ENCODE data around the gene CCDC91.

CCDC91 gene

DNA sequence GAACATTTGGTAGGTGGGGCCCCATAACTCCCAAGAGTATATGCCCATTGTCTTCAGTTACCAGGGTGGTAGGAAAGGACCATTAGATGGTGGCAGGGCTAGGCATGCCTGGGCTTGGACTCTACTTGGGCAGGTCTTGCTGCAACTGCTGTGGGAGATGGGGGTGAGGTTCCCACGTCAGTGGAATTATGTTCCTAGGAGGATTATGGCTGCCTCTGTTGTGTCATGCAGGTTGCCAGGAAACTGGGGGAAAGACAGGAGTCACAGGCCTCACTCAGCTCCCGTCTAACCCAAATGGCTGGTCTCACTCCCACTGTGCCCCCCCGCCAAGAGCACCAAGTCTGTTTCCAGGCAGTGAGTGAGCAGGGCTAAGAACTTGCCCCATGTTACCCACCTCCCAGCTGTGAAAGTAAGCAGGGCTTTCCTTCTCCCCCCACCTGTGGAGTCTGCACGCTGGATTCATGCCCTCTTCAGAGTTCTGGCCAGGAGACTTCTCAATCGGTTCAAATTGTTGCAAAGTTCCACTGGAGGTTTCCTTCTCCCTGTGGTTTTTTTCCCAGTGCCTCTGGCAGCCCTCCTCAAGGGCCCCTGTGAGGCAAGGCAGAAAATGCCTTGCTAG is 337.5 kb downstream of the CCDC91 start:
- DNase-seq (ENCODE audit: low read depth, low spot score), result no peak

DNA sequence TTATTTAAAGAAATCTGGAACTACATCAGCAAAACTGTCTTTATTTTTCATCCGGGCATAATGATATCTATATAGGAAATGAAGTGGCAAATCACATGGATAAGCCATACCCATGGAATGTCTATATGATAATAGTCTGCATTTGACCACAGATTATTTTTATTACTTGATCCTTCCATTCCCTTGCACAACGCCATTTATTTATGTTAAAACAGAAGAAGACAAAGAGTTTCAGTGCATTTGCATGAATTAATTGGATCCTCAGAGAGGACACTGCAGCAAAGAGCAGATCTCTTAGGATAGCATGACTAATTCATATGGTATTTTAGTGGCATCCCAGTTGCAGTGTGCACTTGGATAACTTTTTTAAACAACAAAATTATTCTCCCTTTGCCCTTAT is 345.0 kb downstream of the CCDC91 start:
- no peak for DNase-seq (ENCODE audit: low read depth, low spot score)

DNA sequence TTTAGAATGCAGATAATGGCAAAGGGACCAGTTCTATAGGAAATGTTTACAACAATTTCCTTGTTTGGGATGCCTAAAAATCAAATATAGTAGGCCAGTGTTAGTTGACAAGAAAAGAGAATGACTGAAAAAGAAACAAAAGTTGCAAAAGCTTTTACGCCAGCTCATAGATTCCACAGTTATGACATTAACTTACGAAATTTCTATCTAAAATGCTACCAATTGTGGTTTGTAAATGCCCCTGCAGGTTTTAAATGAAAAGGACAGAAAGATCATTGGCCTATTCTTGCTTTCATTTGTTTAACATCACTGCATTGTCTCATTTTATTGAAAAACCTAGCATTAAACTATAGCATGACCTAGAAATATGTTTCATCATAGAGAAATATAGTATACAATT is 345.8 kb downstream of the CCDC91 start:
- DNase-seq (ENCODE audit: low read depth, low spot score), result no peak

DNA sequence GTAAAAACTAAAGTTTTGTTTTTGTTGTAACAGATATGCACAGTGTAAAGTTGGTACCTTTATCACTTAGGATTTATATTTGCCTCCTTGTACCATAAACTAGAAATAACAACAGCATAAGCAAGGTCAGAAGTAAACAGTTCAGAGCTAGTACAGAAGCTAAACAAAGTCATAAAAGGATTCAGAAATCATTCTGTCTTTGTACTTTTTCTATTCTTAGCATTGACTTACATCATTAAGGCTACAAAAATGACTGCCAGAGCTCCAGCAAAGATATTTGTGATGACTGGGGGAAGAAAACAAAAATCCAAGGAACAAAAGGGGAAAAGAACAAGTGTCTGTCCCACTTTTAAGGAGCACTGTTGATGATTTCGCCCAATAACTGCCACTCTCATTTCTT is 347.2 kb downstream of the CCDC91 start:
- no peak for DNase-seq (ENCODE audit: low read depth, low spot score)

DNA sequence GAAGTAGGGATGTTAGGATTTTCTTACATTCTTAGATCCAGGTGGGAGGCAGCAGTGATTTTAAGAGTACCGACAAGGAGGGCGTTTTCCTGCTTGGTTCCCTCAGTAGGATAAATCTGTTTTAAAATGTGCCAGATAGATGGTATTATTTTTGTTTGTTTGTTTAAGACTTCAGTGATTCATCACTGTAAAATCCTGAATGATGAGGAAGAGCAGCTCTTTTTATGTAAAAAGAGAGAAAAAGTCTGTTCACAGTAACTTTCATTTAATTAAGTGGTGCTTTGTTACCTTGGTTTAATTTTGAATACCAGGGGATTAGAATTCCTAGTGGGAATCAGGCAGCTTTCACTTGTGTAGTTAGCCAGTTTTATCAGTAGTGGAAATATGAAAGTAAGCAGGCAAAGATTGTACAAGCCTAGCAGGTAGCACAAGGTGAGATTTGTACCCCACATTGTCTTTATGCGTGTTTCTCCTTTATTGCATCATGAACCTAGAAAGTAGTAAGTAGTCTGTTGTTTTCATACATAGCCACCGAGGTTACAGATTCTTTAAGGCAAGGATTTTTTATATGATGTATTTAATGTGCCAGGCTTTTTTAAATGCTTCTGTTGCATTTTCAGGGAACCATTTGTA is 349.6 kb downstream of the CCDC91 start:
- DNase-seq (ENCODE audit: low read depth, low spot score), result no peak

DNA sequence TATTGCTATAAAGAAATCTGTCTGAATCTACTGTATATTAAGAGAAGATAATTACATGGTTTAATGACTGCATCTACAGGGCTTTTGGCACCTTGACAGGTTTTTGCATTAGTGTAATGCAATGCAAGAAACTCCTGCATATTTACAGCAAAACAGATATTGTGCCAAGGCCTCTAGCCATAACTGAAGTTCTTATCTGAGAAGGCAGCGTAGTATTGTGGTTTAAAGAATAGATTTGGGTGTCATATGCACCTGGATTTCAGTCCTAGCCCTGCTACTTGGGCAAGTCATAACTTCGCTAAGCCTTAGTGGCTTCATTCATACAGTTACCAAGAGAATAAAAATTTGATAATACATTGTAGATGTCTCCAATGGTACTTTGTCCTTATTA is 350.1 kb downstream of the CCDC91 start:
- no peak for DNase-seq (ENCODE audit: low read depth, low spot score)

DNA sequence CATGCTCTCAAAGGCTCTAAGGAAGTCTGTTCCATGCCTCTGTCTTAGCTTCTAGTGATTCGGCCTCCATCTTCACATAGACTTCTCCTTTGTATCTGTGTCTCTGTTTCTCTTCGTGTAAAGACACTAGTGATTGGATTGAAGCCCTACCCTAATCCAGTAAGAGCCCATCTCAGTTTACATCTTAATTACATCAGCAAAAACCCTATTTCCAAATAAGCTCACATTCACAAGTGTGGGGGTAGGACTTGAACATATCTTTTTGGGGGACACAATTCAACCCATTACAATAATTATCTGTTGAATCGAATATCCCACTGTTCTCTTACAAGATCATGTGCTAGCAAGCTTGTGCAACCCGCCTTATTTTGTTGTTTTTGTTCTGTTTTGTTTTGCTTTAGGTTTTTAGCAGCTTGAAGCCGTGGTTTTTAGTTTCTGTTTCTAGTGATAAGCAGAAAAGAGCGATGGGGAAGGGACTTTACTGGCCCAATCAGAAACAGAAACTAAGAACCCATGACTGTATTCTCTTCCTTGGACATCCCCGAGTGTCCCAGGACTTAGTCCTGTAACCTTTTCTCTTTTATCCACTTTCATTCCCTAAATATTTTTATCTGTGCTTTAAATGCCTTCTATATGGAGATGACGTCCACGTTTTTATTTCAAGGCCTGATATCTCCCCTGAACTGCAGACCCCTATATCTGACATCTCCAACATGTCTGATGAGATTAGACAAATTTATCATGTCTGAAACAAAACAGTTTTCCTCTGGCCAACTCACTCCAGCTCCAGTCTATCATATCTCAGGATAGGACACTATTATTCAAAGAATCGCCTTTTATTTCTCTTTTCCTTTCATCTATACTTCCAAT is 353.0 kb downstream of the CCDC91 start:
- no peak for DNase-seq (ENCODE audit: low read depth, low spot score)

DNA sequence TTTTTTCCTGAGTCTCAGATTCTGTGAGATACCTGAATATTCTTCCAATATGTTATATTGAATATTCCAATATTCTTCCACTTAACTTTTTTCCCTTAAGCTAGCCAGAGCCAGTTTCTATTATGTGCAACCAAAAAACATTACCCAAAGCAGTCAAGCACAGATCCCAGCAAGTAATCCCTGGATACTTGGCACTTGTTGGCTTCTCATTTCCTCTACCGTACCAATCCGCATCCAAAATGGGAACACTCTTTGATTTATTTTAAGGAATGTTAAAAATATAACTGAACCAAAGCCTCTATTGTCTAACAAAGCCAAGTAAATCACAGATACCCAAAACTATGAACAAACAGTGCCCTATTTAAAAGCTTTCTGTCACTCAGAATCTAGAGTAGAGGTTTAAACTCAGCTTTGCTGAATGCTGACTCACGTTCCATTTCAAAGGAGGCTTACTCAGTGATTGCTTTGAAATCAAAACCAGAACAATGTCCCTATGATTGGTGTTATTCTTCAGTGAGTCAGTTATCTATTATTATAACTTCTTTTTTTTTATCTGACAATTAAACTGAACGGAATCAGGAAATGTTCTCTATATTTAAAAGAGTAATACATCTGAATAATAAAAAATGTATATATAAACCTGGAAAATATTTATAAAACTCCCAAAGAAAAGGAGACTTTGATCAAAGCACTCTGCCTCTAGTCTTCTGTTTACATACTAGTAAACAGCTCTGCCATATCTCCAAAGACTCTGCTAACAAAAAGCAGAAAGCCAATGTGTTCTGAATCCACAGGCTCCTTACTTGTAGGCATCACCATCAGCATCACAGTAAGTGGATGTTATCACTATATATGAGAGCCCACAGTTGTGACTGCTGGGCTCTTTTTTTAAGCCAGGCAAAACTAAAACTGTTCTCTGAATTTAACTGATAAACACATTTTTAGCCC is 360.8 kb downstream of the CCDC91 start:
- no peak for DNase-seq (ENCODE audit: low read depth, low spot score)

DNA sequence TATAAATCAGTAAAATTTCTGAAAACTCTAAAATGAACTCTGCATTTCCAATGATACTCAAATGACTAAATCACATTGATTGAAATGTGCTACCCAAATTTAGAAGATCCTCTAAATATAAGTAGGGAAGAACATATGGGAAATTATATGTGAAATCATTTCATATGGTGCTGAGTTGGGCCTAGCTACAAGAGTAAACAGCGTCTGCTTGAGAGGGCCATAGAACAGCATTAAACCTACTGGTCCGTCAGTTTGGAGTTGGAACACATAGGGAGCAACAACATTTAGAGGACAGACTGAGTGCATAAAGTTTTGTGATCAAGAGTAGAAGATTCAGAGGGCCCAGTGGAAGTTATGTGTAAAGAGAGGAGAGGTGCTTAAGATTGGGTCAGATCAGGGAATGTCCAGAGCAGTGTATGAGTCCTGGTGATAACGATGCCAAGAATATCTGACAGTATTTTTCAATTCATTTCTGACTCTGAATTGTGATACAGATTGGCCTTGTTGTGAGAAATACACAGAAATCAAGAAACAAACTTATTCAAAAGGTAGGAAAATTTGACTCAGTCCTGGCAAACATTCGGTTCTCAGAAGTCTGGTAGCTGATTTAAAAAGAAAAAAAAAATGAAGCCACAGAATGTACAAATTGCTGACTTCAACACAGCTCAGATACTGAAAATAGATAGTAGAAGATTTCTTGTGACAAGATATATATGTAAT is 362.2 kb downstream of the CCDC91 start:
- no peak for DNase-seq (ENCODE audit: low read depth, low spot score)

DNA sequence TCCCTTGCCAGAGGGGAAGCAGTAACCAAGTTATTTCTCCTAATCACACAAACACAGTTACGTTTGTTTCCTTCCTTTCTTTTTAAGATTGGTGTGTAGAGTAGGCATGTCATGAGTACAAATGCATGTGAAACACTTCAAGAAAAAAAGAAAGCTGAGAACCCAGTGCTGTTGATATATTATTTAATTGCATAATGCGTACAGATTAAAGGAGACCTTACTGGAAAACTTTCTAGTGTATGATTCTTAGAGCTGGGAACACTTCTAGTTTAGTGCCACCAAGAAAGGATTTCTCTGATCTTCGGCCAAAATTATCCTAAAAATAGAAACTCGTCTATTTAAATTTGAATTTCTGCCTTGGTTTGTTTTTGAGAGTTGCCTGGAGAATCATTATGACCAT is 365.5 kb downstream of the CCDC91 start:
- DNase-seq (ENCODE audit: low read depth, low spot score), result no peak

DNA sequence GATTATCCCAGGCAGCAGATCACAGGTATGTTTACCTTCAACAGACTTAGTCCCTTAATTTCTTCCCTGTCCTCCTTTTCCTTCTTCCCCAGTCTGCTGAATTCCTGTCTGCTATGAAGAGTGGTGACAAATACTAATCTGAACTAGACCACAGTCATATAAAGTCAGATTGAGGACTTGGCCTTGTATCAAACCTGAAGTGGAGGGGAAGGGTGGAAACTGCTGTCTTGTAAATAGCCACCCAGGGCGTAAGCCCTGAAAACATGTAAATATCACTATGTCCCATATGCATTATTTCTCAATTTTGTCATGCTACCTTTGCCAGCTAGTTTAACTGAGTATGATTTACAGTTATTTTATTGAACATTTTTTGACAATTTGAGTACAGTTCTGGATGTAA is 368.0 kb downstream of the CCDC91 start:
- DNase-seq (ENCODE audit: low read depth, low spot score), result no peak

DNA sequence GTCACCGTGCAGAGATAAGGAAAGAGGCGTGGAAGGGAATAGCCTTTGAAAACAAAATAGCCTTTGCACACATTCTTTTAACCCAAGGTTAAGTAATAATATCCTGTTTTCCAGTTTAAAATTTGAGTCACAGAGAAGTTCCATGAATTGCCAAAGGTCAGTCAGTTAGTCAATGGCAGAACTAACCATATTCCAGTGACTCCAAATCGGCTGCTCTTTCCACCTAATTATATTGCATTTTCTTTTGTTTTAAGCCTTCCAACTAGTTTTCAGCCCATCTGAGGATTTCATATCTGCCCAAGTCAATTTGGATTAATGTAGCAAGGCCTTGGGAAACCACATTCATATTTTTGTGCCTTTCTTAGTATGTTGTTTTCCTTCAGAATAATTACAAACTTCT is 373.0 kb downstream of the CCDC91 start:
- DNase-seq (ENCODE audit: low read depth, low spot score), result no peak

DNA sequence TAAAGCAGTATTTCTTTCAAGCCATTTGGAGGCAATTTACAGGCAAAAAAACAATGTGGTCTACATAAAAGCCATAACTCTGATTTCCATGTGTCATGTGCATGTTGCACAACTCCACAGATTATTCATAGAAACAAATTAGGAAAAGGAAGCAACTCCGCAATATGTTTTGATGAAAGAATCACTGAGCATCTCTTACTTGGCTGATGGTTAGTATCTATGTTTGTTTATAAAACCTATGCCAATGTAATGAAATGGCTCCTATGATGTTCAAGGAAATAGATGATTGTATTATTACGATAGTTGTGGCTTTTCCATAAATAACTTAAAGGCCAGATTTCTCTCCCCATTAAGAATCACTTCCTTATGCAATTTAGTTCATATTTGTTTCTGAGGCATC is 373.7 kb downstream of the CCDC91 start:
- no peak for DNase-seq (ENCODE audit: low read depth, low spot score)

DNA sequence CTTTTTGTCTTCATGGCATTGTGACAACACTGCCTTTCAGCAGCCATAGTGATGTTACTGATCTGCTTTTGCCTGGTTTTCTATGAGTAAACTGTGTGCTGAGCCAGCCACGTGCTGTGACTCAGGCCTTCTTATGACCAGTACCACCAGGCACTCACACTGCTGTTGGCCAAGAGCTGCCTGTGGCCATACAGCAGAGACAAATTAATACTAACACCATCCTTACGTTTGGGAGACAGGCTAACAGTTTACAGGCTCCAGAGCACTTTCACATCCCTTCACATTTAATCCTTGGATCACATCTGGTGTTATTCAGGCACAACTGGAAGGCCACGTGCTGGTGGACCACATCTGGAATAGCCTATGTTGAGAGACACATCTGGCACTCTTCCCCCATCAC is 377.9 kb downstream of the CCDC91 start:
- no peak for DNase-seq (ENCODE audit: low read depth, low spot score)

DNA sequence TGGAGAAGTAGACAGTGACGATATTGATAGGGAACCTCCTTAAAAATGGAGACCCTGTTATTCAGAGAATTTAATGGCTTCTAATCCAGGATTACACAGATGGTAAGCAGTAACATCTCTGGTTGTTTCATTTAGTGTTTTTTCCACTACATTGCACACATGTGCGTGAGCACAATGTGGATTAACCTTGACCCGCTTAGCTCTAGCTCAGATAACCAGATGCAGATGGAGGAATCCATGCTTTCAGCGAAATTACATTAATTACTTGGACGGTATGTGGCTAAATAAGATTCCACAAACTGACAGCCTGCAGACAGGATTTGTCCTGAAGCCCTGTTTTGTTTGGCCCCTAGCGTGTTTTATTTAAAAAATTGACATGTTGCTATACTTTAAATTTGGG is 378.4 kb downstream of the CCDC91 start:
- no peak for DNase-seq (ENCODE audit: low read depth, low spot score)

DNA sequence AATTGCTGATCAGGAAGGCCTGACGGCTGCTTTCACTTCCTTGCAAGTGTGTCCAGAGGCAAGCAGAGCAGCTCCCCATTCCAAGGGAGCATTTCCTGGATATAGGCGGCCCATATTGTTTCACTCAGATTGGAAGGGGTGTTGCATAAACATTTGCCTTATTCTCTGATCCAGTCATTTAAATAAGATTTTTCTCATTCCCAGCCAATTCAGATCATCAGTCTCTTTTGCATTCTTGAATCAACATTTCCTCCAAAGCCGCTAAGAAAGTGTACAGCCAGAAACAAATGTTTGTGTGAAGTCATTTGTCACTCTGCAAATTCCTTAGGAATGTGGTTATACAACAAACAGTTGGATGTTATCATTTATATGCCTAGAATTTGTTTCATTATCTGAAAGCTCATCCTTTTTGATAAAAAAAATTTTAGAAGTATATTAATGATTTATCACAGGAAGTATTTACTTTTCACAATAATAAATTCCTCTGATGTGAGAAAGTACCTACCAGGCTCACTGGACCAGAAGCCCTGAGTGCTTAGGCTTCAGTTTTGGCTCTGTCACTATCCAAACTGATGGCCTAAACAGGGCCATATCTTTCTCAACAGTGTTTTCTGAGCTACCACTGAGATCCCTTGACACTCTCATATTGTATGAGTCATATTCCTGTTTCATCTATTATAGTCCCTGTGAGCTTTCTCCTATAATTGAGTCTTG is 379.6 kb downstream of the CCDC91 start:
- no peak for DNase-seq (ENCODE audit: low read depth, low spot score)

DNA sequence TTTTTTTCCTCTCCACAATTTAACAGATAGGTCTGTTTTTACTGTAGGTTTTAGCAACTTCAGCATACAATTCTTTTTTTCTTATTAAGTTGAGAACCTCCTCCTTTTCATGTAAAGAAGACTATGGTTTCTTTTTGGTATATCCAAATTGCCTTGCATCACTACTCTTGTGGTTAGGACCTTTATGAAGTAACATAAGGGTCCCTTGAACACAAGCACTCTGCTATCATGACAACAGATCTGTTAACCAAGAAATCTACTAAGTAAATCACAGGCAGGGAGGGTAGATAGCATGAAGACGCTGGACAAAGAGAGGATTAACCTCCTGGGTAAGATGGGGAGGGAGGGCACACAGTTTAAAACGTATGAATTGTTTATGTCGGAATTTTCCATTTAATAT is 380.6 kb downstream of the CCDC91 start:
- DNase-seq (ENCODE audit: low read depth, low spot score), result no peak

DNA sequence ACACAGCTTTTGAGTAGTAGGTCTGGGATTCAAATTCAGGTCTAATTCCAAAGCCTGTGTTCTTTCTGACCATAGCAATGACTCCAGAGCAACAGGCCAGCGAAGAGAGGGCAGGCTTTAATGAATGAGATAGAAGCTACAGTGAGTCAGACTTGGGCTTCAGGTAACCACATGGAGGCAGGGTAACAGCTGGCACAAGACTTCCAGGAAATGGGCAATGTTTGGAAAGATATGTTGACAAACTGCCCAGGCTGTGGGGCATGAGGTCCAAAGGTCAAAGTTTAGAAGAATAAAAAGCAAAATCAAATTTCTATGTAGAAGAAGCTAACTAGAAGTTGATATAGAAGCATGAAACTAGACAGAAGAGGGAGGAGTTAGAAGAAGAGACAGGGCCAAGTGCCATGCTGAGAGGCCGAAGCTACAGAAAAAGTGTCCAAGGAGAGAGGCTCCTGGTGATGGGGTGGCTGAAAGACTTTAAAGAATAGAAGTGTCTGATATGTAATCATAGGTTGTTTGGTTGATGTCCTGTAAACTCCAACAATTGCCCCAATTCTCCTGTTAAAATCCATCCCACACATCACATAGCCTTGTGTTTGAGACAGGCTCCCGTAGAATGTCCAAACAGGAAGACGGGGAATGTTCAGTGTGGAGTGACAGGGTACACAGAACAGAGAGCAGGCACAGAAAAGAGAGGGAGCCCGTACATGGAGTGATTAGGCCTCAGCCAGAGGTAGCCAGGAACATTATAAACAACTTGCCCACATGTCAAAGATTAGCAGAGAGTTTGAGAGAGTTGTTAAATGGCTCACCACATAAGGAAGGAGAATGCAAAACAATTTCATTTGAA is 384.7 kb downstream of the CCDC91 start:
- no peak for DNase-seq (ENCODE audit: low read depth, low spot score)

DNA sequence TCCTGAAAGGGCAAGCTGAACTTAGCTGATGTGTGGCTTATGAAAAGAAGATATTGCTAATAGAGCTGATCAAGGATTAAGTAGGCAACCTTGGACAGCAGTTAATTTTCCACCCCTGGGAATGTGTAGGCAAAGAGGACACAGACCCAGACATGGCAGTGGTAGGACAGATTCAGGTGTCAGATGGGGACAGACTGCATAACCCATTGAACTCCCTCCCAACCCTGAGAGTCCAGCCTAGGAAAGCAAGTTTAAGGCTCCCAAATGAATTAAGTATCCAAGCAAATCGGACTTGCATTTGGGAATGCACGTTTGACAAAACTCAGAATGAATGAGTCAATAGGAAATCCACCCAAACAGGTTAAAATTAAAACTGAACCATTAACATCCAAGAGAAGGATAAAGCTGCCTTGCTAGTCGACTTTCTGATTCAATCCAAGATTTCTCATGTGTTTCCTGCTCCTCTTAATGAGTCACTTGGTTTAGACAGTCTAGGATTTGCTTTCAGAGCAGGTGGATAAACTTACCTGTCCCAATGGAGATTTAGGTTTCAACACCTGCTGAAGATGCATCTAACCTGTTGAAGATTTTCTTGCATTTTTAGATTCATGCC is 385.4 kb downstream of the CCDC91 start:
- DNase-seq (ENCODE audit: low read depth, low spot score), result no peak

Measured in smooth muscle cell of the brain vasculature (primary cell).